ENCODE results near the gene INTS4. TPM values are rescaled to one million over a fixed set of nuclear protein-coding genes. Genes with fewer than 3 reads are reported as not detected.
"Not testable (repeated sequence)": the region's sequence is repeated elsewhere in the genome, so short reads cannot be mapped to it uniquely, and the experiment has no call there.

Gene INTS4
- total RNA-seq, 2 donors from 2014 or later: 48.9 to 53.4 TPM

GRCh38 chr11:77873345-77873744, 121.1 kb downstream of the INTS4 start:
- Mint-ChIP-seq H3K4me1 (no peaks in the 10 kb centered on the region), H3K27me3 (no peaks in the 10 kb centered on the region), H3K36me3 (ENCODE audit: low read depth) (peaks cover 4% of the 10 kb centered on the region), H3K27ac (no peak overlapping the region), H3K4me3 (no peak overlapping the region)
- DNase-seq: no peak
- ATAC-seq: no peak
- no peaks in the 10 kb centered on the region for H3K9me3 ChIP-seq (ENCODE audit: control insufficient read depth, low read length, poor library complexity, severe bottlenecking)

GRCh38 chr11:77871855-77872254, 122.6 kb downstream of the INTS4 start:
- H3K4me1 Mint-ChIP-seq: no peaks in the 10 kb centered on the region
- peaks cover 4% of the 10 kb centered on the region for H3K36me3 Mint-ChIP-seq (ENCODE audit: low read depth)
- H3K27me3 Mint-ChIP-seq: no peaks in the 10 kb centered on the region
- ATAC-seq: no peak
- H3K9me3 ChIP-seq (ENCODE audit: control insufficient read depth, low read length, poor library complexity, severe bottlenecking): no peaks in the 10 kb centered on the region
- no peak overlapping the region for H3K4me3 Mint-ChIP-seq
- no peak overlapping the region for H3K27ac Mint-ChIP-seq
- no peak for DNase-seq

DNA sequence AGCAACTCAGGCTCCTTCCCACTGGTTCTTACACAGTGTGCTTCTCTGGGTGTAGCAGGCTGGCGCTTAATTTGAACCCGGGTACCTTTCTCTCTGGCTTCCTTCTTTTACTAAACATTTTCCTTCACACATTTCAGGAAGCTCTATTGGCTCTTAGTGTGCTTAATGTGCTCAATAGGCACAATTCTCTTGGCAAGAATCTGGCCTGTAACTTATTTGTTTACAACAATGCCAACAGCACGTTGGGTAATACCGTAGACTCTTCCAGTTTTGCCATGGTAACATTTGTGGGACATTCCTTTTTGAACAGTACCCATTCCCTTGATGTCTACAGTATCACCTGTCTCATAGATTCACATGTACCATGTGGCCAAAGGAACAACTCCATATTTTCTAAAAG, 125.7 kb downstream of the INTS4 start:
- no peak overlapping the region for H3K4me3 Mint-ChIP-seq
- no peak for ATAC-seq
- no peaks in the 10 kb centered on the region for H3K9me3 ChIP-seq (ENCODE audit: control insufficient read depth, low read length, poor library complexity, severe bottlenecking)
- H3K27ac Mint-ChIP-seq: no peak overlapping the region
- no peaks in the 10 kb centered on the region for H3K36me3 Mint-ChIP-seq (ENCODE audit: low read depth)
- H3K4me1 Mint-ChIP-seq: no peaks in the 10 kb centered on the region
- no peaks in the 10 kb centered on the region for H3K27me3 Mint-ChIP-seq
- DNase-seq: no peak

DNA sequence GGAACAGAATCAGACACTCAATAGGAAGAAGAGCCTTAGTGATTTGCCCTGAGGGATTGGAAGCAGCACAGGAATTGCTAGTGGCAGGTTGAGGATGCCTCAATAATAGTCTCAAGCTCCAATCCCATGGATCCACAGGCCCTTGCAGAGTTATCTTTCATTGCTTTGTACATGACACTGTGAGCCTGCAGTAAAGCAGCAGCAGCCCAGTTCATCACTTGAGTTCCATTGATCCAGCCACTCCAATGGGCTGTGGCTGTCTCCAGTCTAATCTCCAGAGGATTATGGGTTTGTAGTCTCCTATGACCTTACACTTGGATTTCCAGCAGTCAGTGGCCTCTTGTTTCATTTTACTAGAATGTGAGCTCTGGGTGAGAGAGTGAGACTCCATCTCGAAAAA, 128.1 kb downstream of the INTS4 start:
- no peak for ATAC-seq
- Mint-ChIP-seq H3K4me3 (no peak overlapping the region), H3K27me3 (no peaks in the 10 kb centered on the region), H3K4me1 (no peaks in the 10 kb centered on the region), H3K36me3 (ENCODE audit: low read depth) (no peaks in the 10 kb centered on the region), H3K27ac (no peak overlapping the region)
- H3K9me3 ChIP-seq (ENCODE audit: control insufficient read depth, low read length, poor library complexity, severe bottlenecking): no peaks in the 10 kb centered on the region
- DNase-seq: no peak

DNA sequence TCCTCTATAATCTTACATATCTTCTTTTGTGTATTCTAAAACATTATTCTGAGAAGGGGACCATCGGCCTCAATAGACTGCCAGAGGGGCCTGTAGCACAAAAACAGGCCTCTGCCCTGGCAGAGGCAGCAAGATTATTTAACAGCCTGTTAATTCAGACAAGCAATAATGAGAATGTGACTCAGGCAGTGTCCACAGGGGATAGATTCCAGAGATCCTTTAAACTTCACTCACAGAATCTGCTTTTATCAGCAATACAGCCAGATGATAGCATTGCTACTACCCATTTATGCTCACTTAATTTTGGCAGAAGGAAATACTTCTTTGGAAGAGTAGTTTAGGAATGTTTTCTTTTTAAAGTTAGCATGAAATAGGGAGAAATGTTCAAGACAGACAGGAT, 128.7 kb downstream of the INTS4 start:
- DNase-seq (no peak), ATAC-seq (no peak)
- no peaks in the 10 kb centered on the region for H3K36me3 Mint-ChIP-seq (ENCODE audit: low read depth)
- H3K27me3 Mint-ChIP-seq: no peaks in the 10 kb centered on the region
- H3K4me1 Mint-ChIP-seq: no peaks in the 10 kb centered on the region
- no peak overlapping the region for H3K4me3 Mint-ChIP-seq
- no peaks in the 10 kb centered on the region for H3K9me3 ChIP-seq (ENCODE audit: control insufficient read depth, low read length, poor library complexity, severe bottlenecking)
- no peak overlapping the region for H3K27ac Mint-ChIP-seq

DNA sequence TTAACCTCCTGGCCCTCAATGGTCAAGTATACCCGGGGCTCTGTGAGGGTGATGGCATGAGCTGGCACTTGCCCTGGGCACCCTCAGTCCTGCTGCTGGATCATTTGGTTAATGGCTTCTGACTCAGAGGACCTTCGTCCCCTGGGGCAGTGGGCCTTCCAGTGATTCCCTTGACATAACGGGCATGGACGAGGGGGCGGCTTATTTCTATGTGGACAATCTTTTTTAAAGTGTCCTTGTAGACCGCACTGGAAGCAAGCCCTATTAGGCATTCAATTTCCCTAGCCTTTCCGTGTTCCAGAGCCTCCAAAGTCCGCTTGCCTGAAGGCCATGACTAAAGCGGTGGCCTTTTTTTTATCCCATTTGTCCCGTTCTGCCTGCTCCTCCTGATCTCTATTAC, 133.0 kb downstream of the INTS4 start:
- ATAC-seq, H3K4me3 Mint-ChIP-seq: not testable (repeated sequence)

GRCh38 chr11:77857906-77858457, 136.5 kb downstream of the INTS4 start:
- H3K27ac Mint-ChIP-seq; H3K4me1 Mint-ChIP-seq; H3K36me3 Mint-ChIP-seq (ENCODE audit: low read depth); ATAC-seq; DNase-seq; H3K27me3 Mint-ChIP-seq; H3K9me3 ChIP-seq (ENCODE audit: control insufficient read depth, low read length, poor library complexity, severe bottlenecking); H3K4me3 Mint-ChIP-seq: not testable (repeated sequence)

More for the DNA sequence above, 133.0 kb downstream of the INTS4 start:
- H3K9me3 ChIP-seq (ENCODE audit: control insufficient read depth, low read length, poor library complexity, severe bottlenecking); H3K4me1 Mint-ChIP-seq; H3K27me3 Mint-ChIP-seq; DNase-seq; H3K27ac Mint-ChIP-seq; H3K36me3 Mint-ChIP-seq (ENCODE audit: low read depth): not testable (repeated sequence)

GRCh38 chr11:77854838-77855237, 139.6 kb downstream of the INTS4 start:
- peaks cover 11% of the 10 kb centered on the region for H3K36me3 Mint-ChIP-seq (ENCODE audit: low read depth)
- no peak overlapping the region for H3K27ac Mint-ChIP-seq
- H3K4me3 Mint-ChIP-seq: no peak overlapping the region
- no peaks in the 10 kb centered on the region for H3K9me3 ChIP-seq (ENCODE audit: control insufficient read depth, low read length, poor library complexity, severe bottlenecking)
- H3K27me3 Mint-ChIP-seq: no peaks in the 10 kb centered on the region
- DNase-seq (no peak), ATAC-seq (no peak)
- H3K4me1 Mint-ChIP-seq: no peaks in the 10 kb centered on the region

GRCh38 chr11:77851503-77851902, 143.0 kb downstream of the INTS4 start:
- no peak overlapping the region for H3K27ac Mint-ChIP-seq
- DNase-seq (no peak), ATAC-seq (no peak)
- no peak overlapping the region for H3K4me3 Mint-ChIP-seq
- H3K36me3 Mint-ChIP-seq (ENCODE audit: low read depth): peaks cover 14% of the 10 kb centered on the region
- H3K4me1 Mint-ChIP-seq: no peaks in the 10 kb centered on the region
- H3K27me3 Mint-ChIP-seq: no peaks in the 10 kb centered on the region
- no peaks in the 10 kb centered on the region for H3K9me3 ChIP-seq (ENCODE audit: control insufficient read depth, low read length, poor library complexity, severe bottlenecking)

- H3K36me3 Mint-ChIP-seq (ENCODE audit: low read depth); H3K4me3 Mint-ChIP-seq: not testable (repeated sequence)
These were observed 150.8 kb downstream of the INTS4 start for GRCh38 chr11:77843700-77844099.

DNA sequence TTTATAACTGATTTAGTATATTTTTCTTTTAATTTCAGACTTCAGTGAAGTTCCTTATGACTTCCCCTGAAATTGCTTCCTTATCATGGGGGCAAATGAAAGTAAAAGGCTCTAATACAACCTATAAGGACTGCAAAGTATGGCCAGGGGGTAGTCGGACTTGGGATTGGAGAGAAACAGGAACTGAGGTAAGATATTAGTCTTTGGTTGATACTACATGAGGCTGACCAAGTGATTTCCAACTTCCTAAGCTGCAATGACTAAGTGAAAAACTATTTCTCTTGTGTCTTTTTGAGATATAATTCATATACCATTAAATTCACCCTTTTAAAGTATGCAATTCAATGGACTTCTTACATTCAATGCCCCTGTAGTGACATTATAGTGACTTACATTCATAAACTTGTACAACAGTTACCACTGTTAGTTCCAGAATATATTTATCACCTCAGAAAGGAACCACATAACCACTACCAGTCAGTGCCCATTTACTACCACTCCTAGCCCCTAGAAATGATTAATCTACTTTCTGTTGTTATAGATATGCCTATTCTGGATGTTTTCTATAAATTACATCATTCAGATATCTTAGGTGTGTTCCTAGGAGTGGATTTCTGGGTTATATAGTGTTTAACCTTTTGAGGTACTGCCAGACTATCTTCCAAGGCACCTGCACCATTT, 151.9 kb downstream of the INTS4 start:
- Mint-ChIP-seq H3K4me1 (no peaks in the 10 kb centered on the region), H3K4me3 (no peak overlapping the region), H3K27ac (no peak overlapping the region), H3K27me3 (no peaks in the 10 kb centered on the region), H3K36me3 (ENCODE audit: low read depth) (peaks cover 6% of the 10 kb centered on the region)
- H3K9me3 ChIP-seq (ENCODE audit: control insufficient read depth, low read length, poor library complexity, severe bottlenecking): no peaks in the 10 kb centered on the region
- DNase-seq (no peak), ATAC-seq (no peak)

More at GRCh38 chr11:77843700-77844099, 150.8 kb downstream of the INTS4 start:
- ATAC-seq; H3K27ac Mint-ChIP-seq; H3K27me3 Mint-ChIP-seq; DNase-seq; H3K4me1 Mint-ChIP-seq; H3K9me3 ChIP-seq (ENCODE audit: control insufficient read depth, low read length, poor library complexity, severe bottlenecking): not testable (repeated sequence)

DNA sequence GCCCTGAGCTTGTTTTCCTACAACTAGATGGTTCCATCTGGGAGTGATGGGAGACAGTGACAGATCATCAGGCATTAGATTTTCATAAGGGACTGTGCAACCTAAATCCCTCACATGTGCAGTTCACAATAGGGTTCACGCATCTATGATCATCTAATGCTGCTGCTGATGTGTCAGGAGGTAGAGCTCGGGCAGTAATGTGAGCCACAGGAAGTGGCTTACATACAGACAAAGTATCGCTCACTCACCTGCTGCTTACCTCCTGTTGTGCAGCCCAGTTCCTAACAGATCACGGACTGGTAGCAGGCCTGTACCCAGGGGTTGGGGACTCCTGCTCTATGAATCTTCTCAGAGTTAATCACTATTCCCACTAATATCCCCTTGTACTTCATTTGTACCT, 161.2 kb downstream of the INTS4 start:
- no peak overlapping the region for H3K4me3 Mint-ChIP-seq

DNA sequence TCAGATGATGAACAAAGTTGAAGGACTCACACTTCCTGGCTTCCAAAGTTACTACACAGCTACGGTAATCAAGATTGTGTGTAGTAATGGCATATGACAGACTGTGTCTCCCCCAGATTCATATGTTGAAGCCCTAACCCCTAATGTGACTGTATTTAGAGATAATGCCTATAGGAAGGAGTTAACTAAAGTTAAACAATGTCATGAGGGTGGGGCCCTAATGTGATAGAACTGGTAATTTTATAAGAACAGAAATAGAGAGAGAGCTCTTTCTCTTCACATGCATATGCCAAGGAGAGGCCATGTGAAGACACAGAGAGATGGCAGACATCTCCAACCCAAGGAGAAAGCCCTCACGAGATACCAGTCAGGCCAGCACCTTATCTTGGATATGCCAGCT, 165.5 kb downstream of the INTS4 start:
- Mint-ChIP-seq H3K27me3 (no peaks in the 10 kb centered on the region), H3K36me3 (ENCODE audit: low read depth) (no peaks in the 10 kb centered on the region), H3K27ac (no peak overlapping the region), H3K4me3 (no peak overlapping the region), H3K4me1 (peaks cover 2% of the 10 kb centered on the region)
- no peaks in the 10 kb centered on the region for H3K9me3 ChIP-seq (ENCODE audit: control insufficient read depth, low read length, poor library complexity, severe bottlenecking)
- DNase-seq (no peak), ATAC-seq (no peak)

More for the DNA sequence above, 161.2 kb downstream of the INTS4 start:
- Mint-ChIP-seq H3K27ac (peak overlapping the region; percentile 78), H3K4me1 (peaks cover 2% of the 10 kb centered on the region), H3K36me3 (ENCODE audit: low read depth) (no peaks in the 10 kb centered on the region), H3K27me3 (no peaks in the 10 kb centered on the region)
- H3K9me3 ChIP-seq (ENCODE audit: control insufficient read depth, low read length, poor library complexity, severe bottlenecking): no peaks in the 10 kb centered on the region
- no peak for DNase-seq
- no peak for ATAC-seq

All from T-helper 17 cell (primary cell).